Measurements from ENCODE around the gene BCAS1.
A peak's percentile ranks its signal among the peaks of the same experiment; 100 is the strongest.

DNA sequence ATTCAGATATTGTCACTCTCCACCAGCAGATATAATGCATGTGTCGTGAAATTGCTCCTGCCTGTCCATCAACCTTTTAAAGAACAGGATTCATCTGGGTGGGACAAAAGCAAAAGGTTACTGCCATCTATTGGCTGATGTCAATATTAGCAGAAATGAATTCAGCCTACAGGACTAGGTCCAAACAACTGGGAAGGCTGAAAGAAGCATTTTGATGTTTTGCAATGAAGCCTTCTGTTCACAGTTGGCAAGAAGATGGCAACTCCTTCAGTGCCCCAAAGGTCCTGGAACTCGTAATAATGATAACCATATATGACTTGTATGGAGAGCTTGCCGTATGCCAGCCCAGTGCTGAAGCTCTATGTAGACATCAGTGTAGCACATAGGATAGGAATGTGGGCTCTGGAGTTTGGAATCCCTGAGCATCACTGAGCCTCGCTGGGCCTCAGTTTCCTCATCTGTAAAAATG is 7.5 kb downstream of the BCAS1 start:
- TF ChIP-seq POLR2A (IDR thresholded peaks at IDR 0.05): no peak
- TF ChIP-seq, protein P1, sequence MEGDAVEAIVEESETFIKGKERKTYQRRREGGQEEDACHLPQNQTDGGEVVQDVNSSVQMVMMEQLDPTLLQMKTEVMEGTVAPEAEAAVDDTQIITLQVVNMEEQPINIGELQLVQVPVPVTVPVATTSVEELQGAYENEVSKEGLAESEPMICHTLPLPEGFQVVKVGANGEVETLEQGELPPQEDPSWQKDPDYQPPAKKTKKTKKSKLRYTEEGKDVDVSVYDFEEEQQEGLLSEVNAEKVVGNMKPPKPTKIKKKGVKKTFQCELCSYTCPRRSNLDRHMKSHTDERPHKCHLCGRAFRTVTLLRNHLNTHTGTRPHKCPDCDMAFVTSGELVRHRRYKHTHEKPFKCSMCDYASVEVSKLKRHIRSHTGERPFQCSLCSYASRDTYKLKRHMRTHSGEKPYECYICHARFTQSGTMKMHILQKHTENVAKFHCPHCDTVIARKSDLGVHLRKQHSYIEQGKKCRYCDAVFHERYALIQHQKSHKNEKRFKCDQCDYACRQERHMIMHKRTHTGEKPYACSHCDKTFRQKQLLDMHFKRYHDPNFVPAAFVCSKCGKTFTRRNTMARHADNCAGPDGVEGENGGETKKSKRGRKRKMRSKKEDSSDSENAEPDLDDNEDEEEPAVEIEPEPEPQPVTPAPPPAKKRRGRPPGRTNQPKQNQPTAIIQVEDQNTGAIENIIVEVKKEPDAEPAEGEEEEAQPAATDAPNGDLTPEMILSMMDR (IDR thresholded peaks at IDR 0.05): peak; percentile 28 to 63 (median 42)
